AG04449 (cell line): ENCODE data around the gene PDE4D.

Experiments used
- CTCF ChIA-PET: fragments of 350-600 bp; formaldehyde crosslinking; extraction: SDS; loops from one replicate; lab custom pipeline; 2021; ENCODE audit warnings: antibody characterized with exemption; lab: Yijun Ruan, JAX
- POLR2A ChIA-PET: fragments of 400-600, 350-600 bp; formaldehyde crosslinking; extraction: SDS; loops from one replicate; lab custom pipeline; 2020; ENCODE audit warnings: antibody characterized with exemption, inconsistent platforms; lab: Yijun Ruan, JAX
- DNase-seq: peaks from one replicate; pipeline ENCODE4 v3.0.0-alpha.2; 2010; ENCODE audit warnings: low read depth, low spot score
- H3K4me3 ChIP-seq: 2 replicates; pipeline ENCODE4 v1.5.1; 2011; ENCODE audit warnings: low read depth, mild to moderate bottlenecking, control low read depth, low read length
- TF ChIP-seq, protein P1 (sequence below): IDR thresholded peaks from one replicate; pipeline ENCODE4 v1.5.1; 2011; ENCODE audit warnings: mild to moderate bottlenecking, moderate library complexity, low read length, control low read depth, inconsistent platforms; ENCODE audit not compliant: insufficient read depth; ENCODE audit errors: missing control alignments

Gene PDE4D

DNA sequence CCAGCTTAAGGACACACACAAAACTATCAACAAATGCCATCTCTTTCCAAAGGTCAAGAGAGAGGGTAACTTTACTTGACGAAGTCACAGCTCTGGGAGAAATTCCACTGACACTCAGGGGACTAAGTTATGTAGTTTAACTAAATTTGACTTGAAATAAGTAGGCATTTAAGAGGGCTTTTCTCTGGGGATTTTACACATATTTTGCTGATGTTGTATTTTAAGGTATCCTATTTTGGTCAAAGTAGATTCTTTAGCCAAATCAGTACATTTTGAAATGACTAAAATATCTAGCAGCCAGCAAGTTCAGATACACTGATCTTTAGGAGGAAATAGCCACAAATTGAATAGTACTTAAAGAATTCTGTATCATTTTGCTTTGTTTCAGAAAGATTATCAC, 652.0 kb downstream of the PDE4D start:
- no peak overlapping the region for H3K4me3 ChIP-seq
- no peak for DNase-seq
- TF ChIP-seq, protein P1, sequence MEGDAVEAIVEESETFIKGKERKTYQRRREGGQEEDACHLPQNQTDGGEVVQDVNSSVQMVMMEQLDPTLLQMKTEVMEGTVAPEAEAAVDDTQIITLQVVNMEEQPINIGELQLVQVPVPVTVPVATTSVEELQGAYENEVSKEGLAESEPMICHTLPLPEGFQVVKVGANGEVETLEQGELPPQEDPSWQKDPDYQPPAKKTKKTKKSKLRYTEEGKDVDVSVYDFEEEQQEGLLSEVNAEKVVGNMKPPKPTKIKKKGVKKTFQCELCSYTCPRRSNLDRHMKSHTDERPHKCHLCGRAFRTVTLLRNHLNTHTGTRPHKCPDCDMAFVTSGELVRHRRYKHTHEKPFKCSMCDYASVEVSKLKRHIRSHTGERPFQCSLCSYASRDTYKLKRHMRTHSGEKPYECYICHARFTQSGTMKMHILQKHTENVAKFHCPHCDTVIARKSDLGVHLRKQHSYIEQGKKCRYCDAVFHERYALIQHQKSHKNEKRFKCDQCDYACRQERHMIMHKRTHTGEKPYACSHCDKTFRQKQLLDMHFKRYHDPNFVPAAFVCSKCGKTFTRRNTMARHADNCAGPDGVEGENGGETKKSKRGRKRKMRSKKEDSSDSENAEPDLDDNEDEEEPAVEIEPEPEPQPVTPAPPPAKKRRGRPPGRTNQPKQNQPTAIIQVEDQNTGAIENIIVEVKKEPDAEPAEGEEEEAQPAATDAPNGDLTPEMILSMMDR, result no peak
- ChIA-PET CTCF (interaction anchor here (0.8 to 1.0 kb wide), 2 partner anchors 109 to 355 kb away, joined by 3 read pairs; no protein-coding TSS in a partner anchor), POLR2A (no interaction called here)

DNA sequence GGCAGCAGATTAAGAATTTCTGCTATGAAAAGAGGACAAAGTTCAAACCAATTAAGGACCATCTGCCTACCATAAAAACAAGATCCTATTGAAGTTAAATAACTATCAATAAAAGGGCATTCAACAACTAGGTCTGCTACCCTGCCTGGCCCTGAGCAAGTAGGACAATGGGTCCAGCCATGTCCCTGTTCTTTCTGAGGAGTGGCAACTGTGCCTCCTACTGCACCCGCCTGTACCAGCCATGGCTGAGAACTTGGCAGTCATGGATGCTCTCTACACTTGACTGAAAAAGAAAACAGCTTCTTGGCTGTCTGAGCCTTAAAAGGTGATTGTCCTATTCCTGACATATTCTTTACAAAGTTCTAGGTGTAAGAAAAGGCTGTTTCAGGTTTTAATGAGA, 652.4 kb downstream of the PDE4D start:
- DNase-seq, result no peak
- CTCF ChIA-PET, result interaction anchor here (0.8 to 1.2 kb wide), 4 partner anchors 18 to 354 kb away, joined by 3 read pairs; no protein-coding TSS in a partner anchor
- H3K4me3 ChIP-seq, result no peak overlapping the region
- POLR2A ChIA-PET, result no interaction called here
- TF ChIP-seq, protein P1, result no peak

DNA sequence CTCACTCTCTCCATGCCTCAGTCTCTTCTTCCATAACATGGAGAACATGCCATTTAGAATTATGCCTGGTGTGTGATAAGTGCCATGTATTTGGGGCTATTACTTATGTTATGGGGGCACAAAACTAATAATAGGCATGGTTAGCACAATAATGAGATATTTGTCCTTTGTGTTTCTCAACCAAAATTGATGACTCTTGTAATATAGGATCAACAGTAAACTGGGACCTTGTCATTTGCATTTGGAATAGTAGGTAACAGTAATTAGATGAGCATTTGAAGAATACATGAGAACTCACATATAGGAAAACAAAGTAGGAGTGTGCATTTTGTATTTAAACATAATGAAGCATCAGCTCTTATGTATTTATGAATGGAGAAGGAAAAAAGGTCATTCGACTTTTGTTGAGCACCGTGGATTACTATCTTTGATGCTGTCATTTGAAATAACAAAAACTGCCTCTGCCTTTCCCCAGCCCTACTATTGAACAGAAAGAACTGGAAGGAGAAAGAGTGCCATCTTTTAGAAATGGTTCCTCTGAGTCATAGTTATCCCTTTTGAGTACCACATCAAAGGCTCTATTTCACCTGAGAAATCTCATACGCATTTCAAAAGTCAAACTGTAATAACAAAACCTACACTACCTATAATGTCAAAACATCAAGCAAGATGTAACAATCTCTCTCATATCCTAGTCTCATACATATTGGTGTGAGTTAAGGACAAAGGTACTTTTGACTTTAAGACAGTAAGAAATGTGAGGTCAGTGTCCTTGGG, 655.2 kb downstream of the PDE4D start:
- ChIA-PET CTCF (interaction anchor here (1.1 kb wide), 1 partner anchor 129 kb away, joined by 3 read pairs; no protein-coding TSS in a partner anchor), POLR2A (no interaction called here)

GRCh38 chr5:59236986-59237385, 656.5 kb downstream of the PDE4D start:
- DNase-seq, result no peak
- ChIA-PET CTCF (interaction anchor here (0.9 to 2.0 kb wide), 5 partner anchors 9 to 131 kb away, joined by 3 to 7 read pairs (median 6); no protein-coding TSS in a partner anchor), POLR2A (no interaction called here)
- H3K4me3 ChIP-seq, result no peak overlapping the region
- TF ChIP-seq, protein P1, result no peak

More for the DNA sequence above, 655.2 kb downstream of the PDE4D start:
- H3K4me3 ChIP-seq, result no peak overlapping the region
- no peak for DNase-seq
- TF ChIP-seq, protein P1, result no peak

GRCh38 chr5:59236448-59236847, 657.1 kb downstream of the PDE4D start:
- DNase-seq, result no peak
- TF ChIP-seq, protein P1, result no peak
- CTCF ChIA-PET, result interaction anchor here (0.9 to 2.0 kb wide), 6 partner anchors 9 to 131 kb away, joined by 3 to 7 read pairs (median 6); no protein-coding TSS in a partner anchor
- POLR2A ChIA-PET, result no interaction called here
- H3K4me3 ChIP-seq, result no peak overlapping the region

DNA sequence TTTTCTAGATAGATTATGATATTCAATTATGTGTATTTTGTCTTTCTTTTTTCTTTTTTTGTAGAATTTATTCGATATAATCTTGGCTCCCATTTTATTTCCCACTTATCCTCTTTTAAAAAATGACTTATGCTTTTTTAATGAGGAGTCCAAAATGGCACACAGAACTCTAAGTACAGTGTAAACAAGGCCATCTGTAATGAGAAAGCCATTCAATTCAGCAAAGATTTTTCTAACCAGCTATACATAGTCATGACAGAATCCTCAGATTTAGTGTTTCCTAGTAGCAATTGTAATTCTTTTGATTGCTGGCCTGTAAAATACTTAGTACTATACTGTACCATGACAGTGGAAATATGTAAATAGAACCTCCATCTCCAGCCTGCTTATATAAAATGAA, 659.3 kb downstream of the PDE4D start:
- ChIA-PET POLR2A (no interaction called here), CTCF (interaction anchor here (1.4 kb wide), 1 partner anchor 17 kb away, joined by 3 read pairs; no protein-coding TSS in a partner anchor)
- TF ChIP-seq, protein P1, result no peak
- no peak for DNase-seq
- H3K4me3 ChIP-seq, result no peak overlapping the region
